Stimulated activated CD8-positive, alpha-beta memory T cell treated with anti-CD3 and anti-CD28 coated beads, Interleukin-12 subunit alpha, Interleukin-12 subunit beta, amount 100 ng/mL, for 24 hours (primary cell): ENCODE results near the gene C4B.
"Not testable (repeated sequence)": the region's sequence is repeated elsewhere in the genome, so short reads cannot be mapped to it uniquely, and the experiment has no call there.

Experiments used
- DNase-seq: peaks from one replicate; pipeline ENCODE4 v3.0.0-alpha.2; 2020; ENCODE audit errors: extremely low read depth

Gene C4B

GRCh38 chr6:32050562-32050961 lies 36.0 kb downstream of the C4B start:
- DNase-seq, result no peak

- not testable (repeated sequence) for DNase-seq
Measured at GRCh38 chr6:32052626-32053025, 38.0 kb downstream of the C4B start.

DNA sequence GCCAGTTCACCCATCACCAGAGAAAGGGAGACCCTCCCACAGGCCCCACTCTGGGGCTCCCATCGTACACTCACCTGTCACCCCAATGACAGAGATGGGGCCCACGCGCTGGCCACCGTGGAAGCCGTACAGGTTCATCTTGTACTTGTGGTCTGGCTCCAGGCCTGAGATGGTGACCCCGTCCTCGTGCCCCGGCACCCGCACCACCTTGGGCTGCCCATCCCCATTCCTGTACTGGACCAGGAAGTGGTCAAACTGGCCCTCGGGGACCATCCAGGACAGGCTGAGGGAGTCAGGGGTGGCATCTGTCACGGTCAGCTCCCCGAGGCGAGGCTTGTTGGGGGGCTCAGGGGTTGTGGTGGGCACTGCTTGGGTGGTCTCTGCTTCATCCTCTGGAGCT lies 38.7 kb downstream of the C4B start:
- DNase-seq, result not testable (repeated sequence)

GRCh38 chr6:32055756-32056155 lies 41.2 kb downstream of the C4B start:
- not testable (repeated sequence) for DNase-seq

- DNase-seq, result no peak
Measured at GRCh38 chr6:32056254-32056653, 41.7 kb downstream of the C4B start.

- DNase-seq, result no peak
Measured at GRCh38 chr6:32057966-32058365, 43.4 kb downstream of the C4B start.

DNA sequence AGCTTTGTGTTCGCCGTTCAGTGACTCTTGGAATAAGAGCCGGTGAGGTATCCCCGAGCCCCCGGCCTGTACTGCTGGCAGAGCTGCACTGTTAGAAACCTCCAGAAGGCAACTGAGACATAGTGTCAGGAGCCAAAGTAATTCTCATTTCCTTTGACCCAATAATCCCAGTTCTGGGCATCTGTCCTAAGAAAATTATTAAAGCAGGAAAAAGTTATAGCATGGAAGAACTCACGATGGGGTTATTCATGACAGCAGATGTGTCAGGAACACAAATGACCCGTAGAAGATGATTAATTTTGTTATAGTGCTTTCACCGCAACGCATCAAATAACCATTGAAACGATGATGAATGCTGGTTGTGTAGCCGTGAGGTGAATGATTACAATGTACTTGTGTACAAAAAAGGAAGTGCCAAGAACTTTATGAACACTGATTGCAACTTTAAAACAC lies 43.9 kb downstream of the C4B start:
- DNase-seq, result no peak

DNA sequence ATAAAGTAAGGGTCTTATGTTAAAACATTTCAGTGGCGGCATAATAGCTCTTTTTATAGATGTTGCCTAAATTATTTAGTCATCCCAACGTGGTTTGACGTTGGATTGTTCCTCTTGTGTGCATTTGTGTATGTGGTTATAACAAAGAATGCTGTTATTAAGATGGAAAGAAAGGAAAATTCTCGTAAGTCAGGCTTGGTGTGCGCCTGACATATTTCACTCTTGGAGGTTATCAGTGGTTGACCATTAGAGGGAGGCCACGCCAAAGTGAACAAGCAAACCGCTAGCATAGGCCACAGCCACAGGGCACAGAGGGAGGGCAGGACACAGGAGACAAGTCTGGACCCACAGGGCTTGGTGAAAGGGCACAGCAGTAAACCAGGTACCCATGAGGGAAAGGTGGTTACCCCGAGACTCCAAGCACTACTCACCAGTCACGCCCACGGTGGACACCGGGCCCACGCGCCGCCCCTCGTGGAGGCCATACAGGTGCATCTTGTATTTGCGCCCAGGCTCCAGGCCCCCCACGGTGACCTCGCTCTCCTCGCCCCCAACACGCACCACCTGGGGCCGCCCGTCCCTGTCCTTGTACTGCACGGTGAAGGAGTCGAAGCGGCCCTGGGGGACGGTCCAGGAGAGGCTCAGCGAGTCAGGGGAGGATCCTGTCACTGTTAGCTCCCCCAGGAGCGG lies 46.5 kb downstream of the C4B start:
- no peak for DNase-seq

- no peak for DNase-seq
Measured at GRCh38 chr6:32064706-32065105, 50.1 kb downstream of the C4B start.

GRCh38 chr6:32067521-32067920 lies 52.9 kb downstream of the C4B start:
- DNase-seq, result not testable (repeated sequence)

- DNase-seq, result not testable (repeated sequence)
Measured at GRCh38 chr6:32068315-32068714, 53.7 kb downstream of the C4B start.

DNA sequence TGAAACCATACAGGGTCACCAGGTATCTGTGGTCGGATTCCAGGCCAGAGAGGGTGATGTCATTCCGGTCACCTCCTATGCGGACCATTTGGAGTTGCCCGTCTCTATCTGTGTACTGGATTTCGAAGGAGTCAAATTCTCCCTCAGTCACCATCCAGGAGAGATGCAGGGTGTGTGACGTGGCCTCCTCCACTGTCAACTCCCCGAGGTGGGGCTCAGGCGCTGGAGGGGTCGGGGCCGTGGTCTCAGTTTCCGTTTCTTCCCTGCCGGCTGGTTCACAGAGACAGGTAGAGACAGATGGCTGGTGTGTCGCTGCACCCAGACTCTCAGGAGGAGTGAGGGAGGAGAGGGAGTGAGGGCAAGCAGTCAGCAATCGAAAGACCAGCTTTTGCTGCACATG lies 54.3 kb downstream of the C4B start:
- DNase-seq, result no peak

- DNase-seq, result no peak
Measured at GRCh38 chr6:32069460-32069859, 54.9 kb downstream of the C4B start.

DNA sequence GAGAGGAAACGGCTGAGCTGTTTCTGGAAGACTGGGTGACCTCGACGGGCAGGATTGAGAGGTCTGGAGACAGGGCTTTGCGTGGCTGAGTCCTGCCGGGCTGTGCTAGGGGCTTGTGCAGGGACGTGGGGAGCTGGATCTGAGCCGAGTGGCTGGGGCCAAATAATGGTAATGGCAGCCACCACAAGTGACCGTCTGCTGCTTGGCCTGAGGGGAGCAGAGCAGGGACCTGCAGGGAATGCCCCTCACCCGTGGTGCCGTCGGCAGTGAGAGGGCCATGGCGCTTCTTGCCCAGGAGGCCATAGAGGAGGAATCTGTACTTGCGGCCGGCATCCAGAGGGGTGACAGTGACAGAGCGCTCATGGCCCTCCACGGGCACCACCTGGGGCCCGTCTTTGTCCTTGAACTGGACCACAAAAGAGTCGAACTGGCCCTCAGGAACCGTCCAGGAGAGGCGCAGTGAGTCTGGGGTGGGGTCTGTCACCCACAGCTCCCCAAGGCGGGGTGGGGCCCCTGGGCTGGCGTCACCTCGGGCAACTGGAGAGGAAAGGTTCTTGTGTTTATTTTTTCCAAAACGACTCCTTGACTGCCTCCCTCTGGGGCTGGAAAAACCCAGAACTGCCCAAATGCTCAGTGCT lies 55.4 kb downstream of the C4B start:
- no peak for DNase-seq

DNA sequence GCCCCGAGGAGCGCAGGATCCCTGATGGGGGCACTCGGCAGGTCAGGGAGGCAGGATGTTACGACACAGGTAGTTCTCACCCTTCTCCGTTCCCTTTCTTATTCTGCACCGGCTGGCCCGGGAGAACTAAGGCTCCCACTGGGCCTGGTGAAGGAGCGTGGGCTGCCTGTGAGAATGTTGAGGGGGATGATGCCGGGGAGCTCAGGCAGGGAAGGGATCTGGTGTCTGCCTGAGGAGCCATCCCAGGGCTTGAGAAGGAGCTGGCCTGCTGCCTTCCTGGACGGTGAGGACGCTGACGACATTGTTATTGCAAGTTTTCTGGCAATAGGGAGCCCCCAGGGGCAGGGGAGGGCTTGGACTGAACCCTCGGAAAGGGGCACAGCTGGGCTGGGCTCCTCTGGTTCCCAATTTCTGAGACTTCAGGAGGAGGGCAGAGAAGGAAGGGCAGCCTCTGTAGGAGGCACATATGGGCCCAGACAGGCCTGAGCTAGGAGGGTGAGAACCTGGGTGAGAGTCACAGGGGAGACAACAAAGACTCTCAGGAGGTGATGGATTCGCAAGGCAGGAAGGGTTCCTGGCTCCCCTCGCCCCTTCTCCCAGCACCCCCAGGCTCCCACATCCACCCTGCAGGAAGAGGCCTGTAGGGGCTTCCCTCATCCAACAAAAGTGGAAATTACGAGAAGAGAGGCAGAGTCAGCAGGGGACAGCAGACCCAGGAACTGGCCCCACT lies 56.4 kb downstream of the C4B start:
- DNase-seq, result no peak

GRCh38 chr6:32073101-32073500 lies 58.5 kb downstream of the C4B start:
- DNase-seq, result no peak

DNA sequence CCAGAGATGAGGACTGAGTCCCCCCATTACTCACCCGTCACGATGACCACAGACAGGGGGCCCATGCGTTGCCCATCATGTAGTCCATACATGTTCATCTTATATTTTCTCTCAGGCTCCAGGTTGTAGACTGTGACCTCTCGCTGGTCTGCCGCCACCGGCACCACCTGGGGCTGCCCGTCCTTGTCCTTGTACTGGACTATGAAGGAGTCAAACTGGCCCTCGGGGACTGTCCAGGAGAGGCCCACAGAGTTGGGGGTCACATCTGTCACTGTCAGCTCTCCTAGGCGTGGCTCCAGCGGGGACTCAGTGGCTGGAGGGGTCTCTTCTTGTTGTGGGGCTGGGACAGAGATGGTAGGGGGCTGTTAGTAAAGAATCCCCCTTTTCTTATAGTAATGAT lies 59.0 kb downstream of the C4B start:
- DNase-seq, result no peak

GRCh38 chr6:32074996-32075532 lies 60.5 kb downstream of the C4B start:
- no peak for DNase-seq

DNA sequence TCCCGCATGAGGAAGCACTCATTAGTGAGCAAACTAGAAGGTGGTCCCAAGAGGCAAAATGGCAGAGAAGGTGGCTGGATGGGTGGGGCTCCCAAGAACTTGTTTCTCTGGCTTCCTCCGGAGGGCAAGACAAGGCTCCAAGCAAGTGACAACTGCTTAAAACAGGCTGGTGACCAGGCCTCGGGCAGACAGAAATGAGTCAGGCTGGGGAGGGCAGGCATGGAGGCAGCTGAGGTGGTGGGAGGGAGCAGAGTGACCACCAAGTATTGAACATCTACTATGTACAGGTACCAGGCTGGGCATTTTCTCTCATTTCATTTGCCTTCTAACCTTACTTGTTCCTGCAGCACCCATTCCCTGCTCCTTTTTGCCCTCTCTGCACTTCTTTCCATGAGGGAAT lies 61.2 kb downstream of the C4B start:
- no peak for DNase-seq

- no peak for DNase-seq
Measured at GRCh38 chr6:32076321-32076809, 61.8 kb downstream of the C4B start.

- DNase-seq, result no peak
Measured at GRCh38 chr6:32079566-32080290, 65.1 kb downstream of the C4B start.
